DND-41 (cell line): ENCODE results near the gene CDSN.

Source experiments
- CTCF ChIP-seq: IDR thresholded peaks from 2 replicates; pipeline ENCODE4 v1.5.1; 2012; ENCODE audit warnings: borderline replicate concordance, low read length, moderate library complexity, mild to moderate bottlenecking; ENCODE audit not compliant: poor library complexity, severe bottlenecking; ENCODE audit errors: extremely low read depth
- EZH2 ChIP-seq: IDR thresholded peaks from 3 replicates; pipeline ENCODE4 v1.6.1; 2012; ENCODE audit warnings: borderline replicate concordance, low read depth, mild to moderate bottlenecking, moderate library complexity, low read length, inconsistent platforms; ENCODE audit not compliant: severe bottlenecking

GRCh38 chr6:31139599-31139998, 19.4 kb upstream of the CDSN start:
- TF ChIP-seq EZH2 (no peak), CTCF (no peak)
